Islet of Langerhans (tissue), 1 donor: ENCODE data around the gene TTL.
"Not testable (repeated sequence)": the region's sequence is repeated elsewhere in the genome, so short reads cannot be mapped to it uniquely, and the experiment has no call there.

Source experiments
- FAIRE-seq: peaks from one replicate; lab custom pipeline; 2011; peaks lifted over from hg19 to GRCh38; lab: Jason Lieb, UNC

The TTL gene

GRCh38 chr2:112474844-112475486, 7.0 kb upstream of the TTL start:
- no peak for FAIRE-seq

GRCh38 chr2:112476434-112476833, 5.5 kb upstream of the TTL start:
- FAIRE-seq: no peak

- FAIRE-seq: no peak
Observed at GRCh38 chr2:112480530-112481049, 1.4 kb upstream of the TTL start.

GRCh38 chr2:112481050-112481527, 867 bp upstream of the TTL start:
- FAIRE-seq: no peak

GRCh38 chr2:112482309-112483041, 519 bp downstream of the TTL start:
- FAIRE-seq: no peak

GRCh38 chr2:112483042-112483473, 1.1 kb downstream of the TTL start:
- no peak for FAIRE-seq

GRCh38 chr2:112483831-112484230, 1.9 kb downstream of the TTL start:
- FAIRE-seq: no peak

GRCh38 chr2:112485849-112486248, 3.9 kb downstream of the TTL start:
- no peak for FAIRE-seq

GRCh38 chr2:112486895-112487294, 4.9 kb downstream of the TTL start:
- no peak for FAIRE-seq

GRCh38 chr2:112487444-112487961, 5.5 kb downstream of the TTL start:
- FAIRE-seq: no peak

- FAIRE-seq: no peak
Observed at GRCh38 chr2:112488201-112488600, 6.2 kb downstream of the TTL start.

GRCh38 chr2:112491946-112492345, 10.0 kb downstream of the TTL start:
- FAIRE-seq: no peak

- FAIRE-seq: no peak
Observed at GRCh38 chr2:112493048-112493447, 11.1 kb downstream of the TTL start.

GRCh38 chr2:112493858-112494648, 12.1 kb downstream of the TTL start:
- FAIRE-seq: no peak

GRCh38 chr2:112494828-112495227, 12.9 kb downstream of the TTL start:
- FAIRE-seq: no peak

GRCh38 chr2:112495878-112496277, 13.9 kb downstream of the TTL start:
- not testable (repeated sequence) for FAIRE-seq

GRCh38 chr2:112500850-112501484, 19.0 kb downstream of the TTL start:
- not testable (repeated sequence) for FAIRE-seq

- not testable (repeated sequence) for FAIRE-seq
Observed at GRCh38 chr2:112509239-112509998, 27.5 kb downstream of the TTL start.

- FAIRE-seq: no peak
Observed at GRCh38 chr2:112516801-112517200, 34.8 kb downstream of the TTL start.

- FAIRE-seq: no peak
Observed at GRCh38 chr2:112518807-112519206, 36.9 kb downstream of the TTL start.

GRCh38 chr2:112519506-112519905, 37.5 kb downstream of the TTL start:
- no peak for FAIRE-seq
